ENCODE results near the gene ANKRD6.
"Not testable (repeated sequence)": the region's sequence is repeated elsewhere in the genome, so short reads cannot be mapped to it uniquely, and the experiment has no call there.

ANKRD6 gene

GRCh38 chr6:89610149-89610642, 177.2 kb downstream of the ANKRD6 start:
- in situ Hi-C loops (cut with MboI; ENCODE audit: low pct_unique_long_range_greater_than_20kb, low sequenced_read_pairs): loop anchor here (25.0 kb wide), 1 partner anchor 173 kb away; the partner anchor contains the start of gene ANKRD6
- peak; percentile 85 for DNase-seq

GRCh38 chr6:89611666-89612065, 178.7 kb downstream of the ANKRD6 start:
- DNase-seq: no peak
- in situ Hi-C loops (cut with MboI; ENCODE audit: low pct_unique_long_range_greater_than_20kb, low sequenced_read_pairs): loop anchor here (25.0 kb wide), 1 partner anchor 174 kb away; the partner anchor contains the start of gene ANKRD6

GRCh38 chr6:89612121-89612520, 179.2 kb downstream of the ANKRD6 start:
- DNase-seq: no peak
- in situ Hi-C loops (cut with MboI; ENCODE audit: low pct_unique_long_range_greater_than_20kb, low sequenced_read_pairs): loop anchor here (25.0 kb wide), 1 partner anchor 175 kb away; the partner anchor contains the start of gene ANKRD6

GRCh38 chr6:89613790-89614189, 180.8 kb downstream of the ANKRD6 start:
- in situ Hi-C loops (cut with MboI; ENCODE audit: low pct_unique_long_range_greater_than_20kb, low sequenced_read_pairs): loop anchor here (25.0 kb wide), 1 partner anchor 176 kb away; the partner anchor contains the start of gene ANKRD6
- no peak for DNase-seq

GRCh38 chr6:89615882-89616281, 182.9 kb downstream of the ANKRD6 start:
- DNase-seq: no peak
- in situ Hi-C loops (cut with MboI; ENCODE audit: low pct_unique_long_range_greater_than_20kb, low sequenced_read_pairs): loop anchor here (25.0 kb wide), 1 partner anchor 179 kb away; the partner anchor contains the start of gene ANKRD6

GRCh38 chr6:89616531-89616930, 183.6 kb downstream of the ANKRD6 start:
- in situ Hi-C loops (cut with MboI; ENCODE audit: low pct_unique_long_range_greater_than_20kb, low sequenced_read_pairs): loop anchor here (25.0 kb wide), 1 partner anchor 179 kb away; the partner anchor contains the start of gene ANKRD6
- DNase-seq: no peak

GRCh38 chr6:89618026-89618425, 185.1 kb downstream of the ANKRD6 start:
- in situ Hi-C loops (cut with MboI; ENCODE audit: low pct_unique_long_range_greater_than_20kb, low sequenced_read_pairs): loop anchor here (25.0 kb wide), 1 partner anchor 181 kb away; the partner anchor contains the start of gene ANKRD6
- no peak for DNase-seq

- no peak for DNase-seq
- in situ Hi-C loops (cut with MboI; ENCODE audit: low pct_unique_long_range_greater_than_20kb, low sequenced_read_pairs): loop anchor here (25.0 kb wide), 1 partner anchor 182 kb away; the partner anchor contains the start of gene ANKRD6
Observed at GRCh38 chr6:89619567-89619966, 186.6 kb downstream of the ANKRD6 start.

GRCh38 chr6:89623749-89624148, 190.8 kb downstream of the ANKRD6 start:
- in situ Hi-C loops (cut with MboI; ENCODE audit: low pct_unique_long_range_greater_than_20kb, low sequenced_read_pairs): loop anchor here (25.0 kb wide), 1 partner anchor 186 kb away; the partner anchor contains the start of gene ANKRD6
- DNase-seq: no peak

- DNase-seq: no peak
- in situ Hi-C loops (cut with MboI; ENCODE audit: low pct_unique_long_range_greater_than_20kb, low sequenced_read_pairs): no loop called here
Observed at GRCh38 chr6:89630488-89630887, 197.5 kb downstream of the ANKRD6 start.

GRCh38 chr6:89636412-89636811, 203.5 kb downstream of the ANKRD6 start:
- DNase-seq; in situ Hi-C loops (cut with MboI; ENCODE audit: low pct_unique_long_range_greater_than_20kb, low sequenced_read_pairs): not testable (repeated sequence)

- DNase-seq: no peak
- in situ Hi-C loops (cut with MboI; ENCODE audit: low pct_unique_long_range_greater_than_20kb, low sequenced_read_pairs): no loop called here
Observed at GRCh38 chr6:89637960-89638319, 205.0 kb downstream of the ANKRD6 start.

- peak; percentile 93 for DNase-seq
- in situ Hi-C loops (cut with MboI; ENCODE audit: low pct_unique_long_range_greater_than_20kb, low sequenced_read_pairs): no loop called here
Observed at GRCh38 chr6:89638320-89639195, 205.6 kb downstream of the ANKRD6 start, which contains the start of gene LYRM2. TSS of gene LYRM2 (minus strand) at chr6:89638747. CDS start at chr6:89638716, 31 bp downstream.

GRCh38 chr6:89640804-89641203, 207.9 kb downstream of the ANKRD6 start:
- no peak for DNase-seq

GRCh38 chr6:89641581-89641980, 208.6 kb downstream of the ANKRD6 start:
- in situ Hi-C loops (cut with MboI; ENCODE audit: low pct_unique_long_range_greater_than_20kb, low sequenced_read_pairs); DNase-seq: not testable (repeated sequence)

More at GRCh38 chr6:89640804-89641203, 207.9 kb downstream of the ANKRD6 start:
- in situ Hi-C loops (cut with MboI; ENCODE audit: low pct_unique_long_range_greater_than_20kb, low sequenced_read_pairs): no loop called here

GRCh38 chr6:89642956-89643355, 210.0 kb downstream of the ANKRD6 start:
- in situ Hi-C loops (cut with MboI; ENCODE audit: low pct_unique_long_range_greater_than_20kb, low sequenced_read_pairs): no loop called here
- DNase-seq: no peak

- DNase-seq: no peak
- in situ Hi-C loops (cut with MboI; ENCODE audit: low pct_unique_long_range_greater_than_20kb, low sequenced_read_pairs): no loop called here
Observed at GRCh38 chr6:89643406-89643805, 210.5 kb downstream of the ANKRD6 start.

GRCh38 chr6:89644864-89645263, 211.9 kb downstream of the ANKRD6 start:
- in situ Hi-C loops (cut with MboI; ENCODE audit: low pct_unique_long_range_greater_than_20kb, low sequenced_read_pairs): no loop called here
- no peak for DNase-seq

- in situ Hi-C loops (cut with MboI; ENCODE audit: low pct_unique_long_range_greater_than_20kb, low sequenced_read_pairs): no loop called here
- DNase-seq: no peak
Observed at GRCh38 chr6:89649682-89650081, 216.7 kb downstream of the ANKRD6 start.

GRCh38 chr6:89650579-89650978, 217.6 kb downstream of the ANKRD6 start:
- in situ Hi-C loops (cut with MboI; ENCODE audit: low pct_unique_long_range_greater_than_20kb, low sequenced_read_pairs): no loop called here
- no peak for DNase-seq

Data from KBM-7 (cell line).